ENCODE measurements around the gene ACOT11. TPM values are rescaled to one million over a fixed set of nuclear protein-coding genes. Genes with fewer than 3 reads are reported as not detected.

Gene ACOT11
- total RNA-seq, 1 experiment from 2014 or later: 3.9 TPM

DNA sequence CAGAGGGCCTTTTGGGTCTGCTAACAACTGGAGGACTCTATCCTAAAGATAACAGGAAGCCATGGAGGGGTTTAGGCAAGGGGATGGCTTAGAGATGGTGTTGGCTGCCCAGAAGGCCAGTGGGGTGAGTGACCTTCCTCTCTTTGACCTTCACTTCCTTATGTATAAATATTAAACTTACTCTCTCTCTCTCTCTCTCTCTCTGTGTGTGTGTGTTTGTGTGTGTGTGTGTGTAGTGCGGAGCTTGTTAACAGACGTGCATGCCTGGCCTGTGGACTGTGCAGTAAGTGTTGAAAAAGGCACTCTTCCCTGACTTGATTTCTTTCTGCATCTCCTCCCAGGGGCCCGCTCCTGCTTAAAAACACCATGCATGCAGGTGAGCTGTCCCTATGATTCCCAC, 103.6 kb downstream of the ACOT11 start:
- DNase-seq (ENCODE audit: low read depth): no peak
- in situ Hi-C loops (cut with HindIII; ENCODE audit: low pct_unique_long_range_greater_than_20kb, low sequenced_read_pairs): no loop called here

DNA sequence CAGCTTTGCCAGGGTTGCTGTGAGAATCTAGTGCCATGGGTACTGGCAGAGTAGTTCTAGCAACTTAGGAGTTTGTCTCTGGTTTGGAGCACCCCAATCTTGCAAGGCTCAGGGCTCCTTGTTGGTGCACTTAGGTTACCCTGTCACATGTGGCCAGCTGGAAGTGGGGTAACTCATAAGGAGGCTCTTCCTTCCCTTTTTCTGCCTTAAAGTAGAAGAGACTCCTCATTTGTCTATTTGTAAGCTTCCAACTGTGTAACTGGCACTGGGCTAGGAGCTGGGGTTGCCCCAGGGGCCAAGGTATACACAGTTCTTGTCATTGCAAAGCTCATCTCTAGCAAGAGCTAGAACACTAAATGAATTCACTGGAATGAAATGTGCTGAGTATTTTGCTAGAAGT, 104.1 kb downstream of the ACOT11 start:
- no peak for DNase-seq (ENCODE audit: low read depth)
- in situ Hi-C loops (cut with HindIII; ENCODE audit: low pct_unique_long_range_greater_than_20kb, low sequenced_read_pairs): no loop called here

DNA sequence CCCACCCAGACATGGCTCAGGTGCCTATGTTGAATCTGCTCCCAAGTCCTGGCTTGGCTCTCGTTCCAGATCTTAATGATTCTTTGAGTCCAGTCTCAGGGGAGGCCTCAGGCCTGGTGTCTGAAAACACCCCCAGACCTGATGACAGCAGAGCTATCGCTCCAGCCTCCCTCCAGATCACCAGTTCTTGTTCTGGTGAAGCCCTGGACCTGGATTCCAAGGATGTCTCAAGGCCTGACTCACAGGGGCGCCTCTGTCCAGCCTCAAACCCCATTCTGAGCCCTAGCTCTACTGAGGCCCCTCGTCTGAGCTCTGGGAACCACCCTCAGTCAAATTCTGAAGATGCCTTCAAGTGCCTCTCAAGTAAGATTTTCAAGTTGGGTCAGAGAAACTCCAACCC, 105.0 kb downstream of the ACOT11 start:
- in situ Hi-C loops (cut with HindIII; ENCODE audit: low pct_unique_long_range_greater_than_20kb, low sequenced_read_pairs): no loop called here
- DNase-seq (ENCODE audit: low read depth): no peak

DNA sequence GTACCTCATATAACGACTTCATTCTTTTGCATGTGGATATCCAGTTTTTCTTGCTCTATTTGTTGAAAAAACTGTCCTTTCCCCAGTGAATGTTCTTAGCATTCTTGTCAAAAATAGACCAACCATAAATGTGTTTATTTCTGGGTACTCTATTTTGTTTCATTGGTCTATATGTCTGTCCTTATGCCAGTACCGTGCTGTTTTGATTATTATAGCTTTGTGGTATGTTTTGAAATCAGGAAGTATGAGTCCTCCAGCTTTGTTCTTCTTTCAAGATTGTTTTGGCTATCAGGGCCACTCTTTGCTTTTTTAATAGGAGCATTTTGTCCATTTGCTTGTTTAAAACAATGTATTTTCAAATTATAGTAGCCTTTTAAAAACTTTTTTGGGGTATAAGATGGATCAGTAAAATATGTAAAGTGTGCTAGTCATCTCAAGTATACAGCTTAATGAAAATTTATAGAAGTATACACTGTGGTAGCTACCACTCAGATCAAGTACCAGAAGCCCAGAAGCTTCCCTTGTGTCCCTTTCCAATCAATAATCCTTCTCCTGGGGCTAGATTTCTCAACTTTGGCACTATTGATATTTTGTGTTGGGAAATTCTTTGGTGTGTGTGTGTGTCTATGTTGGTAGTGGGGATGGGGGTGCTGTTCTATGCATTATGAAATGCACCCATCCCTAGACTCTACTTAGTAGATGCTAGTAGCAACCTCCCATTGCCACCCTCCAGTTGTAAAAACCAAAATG, 110.3 kb downstream of the ACOT11 start:
- DNase-seq (ENCODE audit: low read depth): no peak
- in situ Hi-C loops (cut with HindIII; ENCODE audit: low pct_unique_long_range_greater_than_20kb, low sequenced_read_pairs): no loop called here

Other genes starting within 250 kb of the ACOT11 start
- 8.2 and 14.4 TPM in 2 replicates for gene SSBP3, start 141.8 kb upstream of the ACOT11 start, total RNA-seq (2014; rRNA removed; shearing (Covaris generic); ENCODE audit: low replicate concordance)
- not detected in 2 replicates for gene FAM151A, start 75.3 kb downstream of the ACOT11 start, total RNA-seq (2014; rRNA removed; shearing (Covaris generic); ENCODE audit: low replicate concordance)
- not detected in 2 replicates for gene MROH7, start 93.6 kb downstream of the ACOT11 start, total RNA-seq (2014; rRNA removed; shearing (Covaris generic); ENCODE audit: low replicate concordance)
- gene TTC4, start 167.6 kb downstream of the ACOT11 start, total RNA-seq (2014; rRNA removed; shearing (Covaris generic); ENCODE audit: low replicate concordance): 39.9 and 43.8 TPM in 2 replicates
- 11.1 and 12.0 TPM in 2 replicates for gene PARS2, start 216.3 kb downstream of the ACOT11 start, total RNA-seq (2014; rRNA removed; shearing (Covaris generic); ENCODE audit: low replicate concordance)

Data from Caki2 (cell line).